Measurements from ENCODE around the gene CCPG1.
"Not testable (repeated sequence)": the region's sequence is repeated elsewhere in the genome, so short reads cannot be mapped to it uniquely, and the experiment has no call there.

Gene CCPG1, protein sequence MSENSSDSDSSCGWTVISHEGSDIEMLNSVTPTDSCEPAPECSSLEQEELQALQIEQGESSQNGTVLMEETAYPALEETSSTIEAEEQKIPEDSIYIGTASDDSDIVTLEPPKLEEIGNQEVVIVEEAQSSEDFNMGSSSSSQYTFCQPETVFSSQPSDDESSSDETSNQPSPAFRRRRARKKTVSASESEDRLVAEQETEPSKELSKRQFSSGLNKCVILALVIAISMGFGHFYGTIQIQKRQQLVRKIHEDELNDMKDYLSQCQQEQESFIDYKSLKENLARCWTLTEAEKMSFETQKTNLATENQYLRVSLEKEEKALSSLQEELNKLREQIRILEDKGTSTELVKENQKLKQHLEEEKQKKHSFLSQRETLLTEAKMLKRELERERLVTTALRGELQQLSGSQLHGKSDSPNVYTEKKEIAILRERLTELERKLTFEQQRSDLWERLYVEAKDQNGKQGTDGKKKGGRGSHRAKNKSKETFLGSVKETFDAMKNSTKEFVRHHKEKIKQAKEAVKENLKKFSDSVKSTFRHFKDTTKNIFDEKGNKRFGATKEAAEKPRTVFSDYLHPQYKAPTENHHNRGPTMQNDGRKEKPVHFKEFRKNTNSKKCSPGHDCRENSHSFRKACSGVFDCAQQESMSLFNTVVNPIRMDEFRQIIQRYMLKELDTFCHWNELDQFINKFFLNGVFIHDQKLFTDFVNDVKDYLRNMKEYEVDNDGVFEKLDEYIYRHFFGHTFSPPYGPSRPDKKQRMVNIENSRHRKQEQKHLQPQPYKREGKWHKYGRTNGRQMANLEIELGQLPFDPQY

DNA sequence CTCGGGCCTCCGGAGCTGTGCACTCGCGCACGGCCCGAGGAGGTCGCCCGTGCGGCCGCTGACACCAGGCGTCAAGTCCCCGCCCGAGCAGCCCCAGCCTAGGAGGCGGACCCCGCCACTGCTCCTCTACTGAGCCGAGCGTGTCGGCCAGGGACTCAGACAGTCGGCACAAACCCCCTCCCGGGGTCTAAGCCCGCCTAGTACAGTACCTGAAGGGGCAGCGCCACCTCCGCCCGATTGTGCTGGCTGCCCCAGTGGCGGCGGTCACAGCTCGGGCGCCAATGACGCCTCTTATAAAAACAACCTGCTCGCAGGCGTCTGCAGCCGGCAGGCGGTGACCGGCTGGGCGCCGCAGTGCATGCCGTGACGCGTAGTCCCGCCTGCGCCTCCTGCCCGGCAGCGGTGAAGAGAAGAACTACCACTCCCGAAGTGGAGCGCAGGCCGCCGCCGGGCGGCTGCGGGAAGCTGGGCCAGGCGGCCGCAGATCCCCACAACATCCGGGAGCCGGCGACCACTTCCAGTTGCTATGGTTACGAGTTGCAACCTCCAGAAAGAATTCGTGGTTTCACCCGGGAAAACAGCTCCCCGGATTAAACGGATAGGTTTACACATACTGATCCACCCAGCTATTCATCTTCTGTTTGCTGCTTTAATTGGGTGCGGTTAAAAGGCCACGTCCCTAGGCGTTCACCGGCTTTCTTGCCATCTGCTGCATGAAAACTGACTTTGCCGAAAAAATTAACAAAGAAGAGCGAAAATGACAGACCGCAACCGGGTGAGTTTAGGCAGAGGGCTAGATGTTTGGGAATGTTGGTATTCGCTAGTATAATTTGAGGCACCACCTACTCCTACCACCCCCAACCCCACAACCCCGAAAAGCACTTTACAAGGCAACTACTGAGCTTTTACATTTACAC is at the start of gene CCPG1, which contains the start of gene PIERCE2:
Gene CCPG1, minus strand, starts transcription at position 348 of the 917 bp plus-strand sequence. CDS start 18,935 bp downstream, outside the sequence.
Gene PIERCE2, plus strand, starts transcription at position 484 of the 917 bp plus-strand sequence. Its CDS starts 274 bp downstream, at position 758.
- no peaks in the 10 kb centered on the region for H3K36me3 ChIP-seq (ENCODE audit: insufficient read depth, low read length)
- no peaks in the 10 kb centered on the region for H3K9me3 ChIP-seq (ENCODE audit: control insufficient read depth, insufficient read depth, low read length)
- H3K9ac ChIP-seq (ENCODE audit: low read depth, low read length) = peak within 1 kb of the TSS; percentile 80
- peaks cover 4% of the 10 kb centered on the region; the same call in 1 of the 2 replicates for H3K4me1 ChIP-seq (ENCODE audit: insufficient read depth, low read length)

DNA sequence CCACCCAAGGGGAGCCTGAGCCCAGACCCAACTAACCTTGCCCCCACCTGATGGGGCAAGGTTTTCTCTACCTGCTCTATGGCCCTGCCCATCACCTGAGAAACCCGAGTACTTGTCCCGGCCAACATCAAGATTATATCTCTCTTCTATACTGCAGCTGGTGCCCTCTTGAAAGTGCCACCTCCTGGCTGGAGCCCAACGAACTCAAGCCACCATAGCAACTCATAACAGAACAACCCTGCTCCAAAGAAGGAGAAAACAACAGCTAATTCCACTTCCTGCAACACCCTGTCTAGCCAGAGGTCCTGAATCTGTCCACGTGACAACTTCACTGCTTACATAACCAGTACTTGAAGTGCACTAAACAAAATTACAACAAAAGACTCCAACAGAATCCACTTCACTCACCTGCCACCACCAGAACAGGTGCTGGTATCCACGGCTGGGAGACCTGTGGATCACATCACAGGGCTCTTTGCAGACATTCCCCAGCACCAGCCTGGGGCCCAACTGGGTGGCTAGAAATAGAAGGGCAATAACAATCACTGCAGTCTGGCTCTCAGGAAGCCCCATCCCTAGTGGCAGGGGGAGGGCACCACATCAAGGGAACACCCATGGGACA is 49.4 kb upstream of the CCPG1 start:
- H3K36me3 ChIP-seq (ENCODE audit: insufficient read depth, low read length) = no peaks in the 10 kb centered on the region
- no peaks in the 10 kb centered on the region for H3K9me3 ChIP-seq (ENCODE audit: control insufficient read depth, insufficient read depth, low read length)
- H3K4me1 ChIP-seq (ENCODE audit: insufficient read depth, low read length) = no peaks in the 10 kb centered on the region
- H3K9ac ChIP-seq (ENCODE audit: low read depth, low read length) = no peak overlapping the region

DNA sequence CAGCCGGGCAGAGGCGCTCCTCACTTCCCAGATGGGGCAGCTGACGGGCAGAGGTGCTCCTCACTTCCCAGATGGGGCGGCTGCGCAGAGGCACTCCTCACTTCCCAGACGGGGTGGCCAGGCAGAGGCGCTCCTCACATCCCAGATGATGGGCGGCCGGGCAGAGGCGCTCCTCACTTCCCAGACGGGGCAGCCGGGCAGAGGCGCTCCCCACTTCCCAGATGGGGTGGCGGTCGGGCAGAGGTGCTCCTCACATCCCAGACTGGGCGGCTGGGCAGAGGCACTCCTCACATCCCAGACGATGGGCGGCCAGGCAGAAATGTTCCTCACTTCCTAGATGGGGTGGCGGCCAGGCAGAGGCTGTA is 38.9 kb upstream of the CCPG1 start:
- not testable (repeated sequence) for H3K9me3 ChIP-seq (ENCODE audit: control insufficient read depth, insufficient read depth, low read length); H3K36me3 ChIP-seq (ENCODE audit: insufficient read depth, low read length); H3K9ac ChIP-seq (ENCODE audit: low read depth, low read length); H3K4me1 ChIP-seq (ENCODE audit: insufficient read depth, low read length)

DNA sequence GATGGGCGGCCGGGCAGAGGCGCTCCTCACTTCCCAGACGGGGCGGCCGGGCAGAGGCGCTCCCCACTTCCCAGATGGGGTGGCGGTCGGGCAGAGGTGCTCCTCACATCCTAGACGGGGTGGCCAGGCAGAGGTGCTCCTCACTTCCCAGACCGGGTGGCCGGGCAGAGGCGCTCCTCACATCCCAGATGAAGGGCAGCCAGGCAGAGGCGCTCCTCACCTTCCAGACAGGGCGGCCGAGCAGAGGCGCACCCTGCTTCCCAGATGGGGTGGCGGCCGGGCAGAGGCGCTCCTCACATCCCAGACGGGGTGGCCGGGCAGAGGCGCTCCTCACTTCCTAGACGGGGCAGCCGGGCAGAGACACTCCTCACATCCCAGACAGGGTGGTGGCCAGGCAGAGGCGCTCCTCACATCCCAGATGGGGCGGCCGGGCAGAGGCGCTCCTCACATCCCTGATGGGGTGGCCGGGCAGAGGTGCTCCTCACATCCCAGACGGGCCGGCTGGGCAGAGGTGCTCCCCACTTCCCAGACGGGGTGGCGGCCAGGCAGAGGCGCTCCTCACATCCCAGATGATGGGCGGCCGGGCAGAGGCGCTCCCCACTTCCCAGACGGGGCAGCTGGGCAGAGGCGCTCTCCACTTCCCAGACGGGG is 38.3 kb upstream of the CCPG1 start:
- H3K4me1 ChIP-seq (ENCODE audit: insufficient read depth, low read length); H3K9me3 ChIP-seq (ENCODE audit: control insufficient read depth, insufficient read depth, low read length); H3K9ac ChIP-seq (ENCODE audit: low read depth, low read length); H3K36me3 ChIP-seq (ENCODE audit: insufficient read depth, low read length): not testable (repeated sequence)

DNA sequence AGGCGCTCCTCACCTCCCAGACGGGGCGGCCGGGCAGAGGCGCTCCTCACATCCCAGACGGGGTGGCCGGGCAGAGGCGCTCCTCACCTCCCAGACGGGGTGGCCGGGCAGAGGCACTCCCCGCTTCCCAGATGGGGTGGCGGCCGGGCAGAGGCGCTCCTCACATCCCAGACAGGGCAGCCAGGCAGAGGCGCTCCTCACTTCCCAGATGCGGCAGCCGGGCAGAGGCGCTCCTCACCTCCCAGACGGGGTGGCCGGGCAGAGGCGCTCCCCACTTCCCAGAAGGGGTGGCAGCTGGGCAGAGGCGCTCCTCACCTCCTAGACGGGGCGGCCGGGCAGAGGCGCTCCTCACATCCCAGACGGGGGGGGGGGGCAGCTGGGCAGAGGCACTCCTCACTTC is 37.8 kb upstream of the CCPG1 start:
- not testable (repeated sequence) for H3K4me1 ChIP-seq (ENCODE audit: insufficient read depth, low read length); H3K9me3 ChIP-seq (ENCODE audit: control insufficient read depth, insufficient read depth, low read length); H3K36me3 ChIP-seq (ENCODE audit: insufficient read depth, low read length); H3K9ac ChIP-seq (ENCODE audit: low read depth, low read length)

DNA sequence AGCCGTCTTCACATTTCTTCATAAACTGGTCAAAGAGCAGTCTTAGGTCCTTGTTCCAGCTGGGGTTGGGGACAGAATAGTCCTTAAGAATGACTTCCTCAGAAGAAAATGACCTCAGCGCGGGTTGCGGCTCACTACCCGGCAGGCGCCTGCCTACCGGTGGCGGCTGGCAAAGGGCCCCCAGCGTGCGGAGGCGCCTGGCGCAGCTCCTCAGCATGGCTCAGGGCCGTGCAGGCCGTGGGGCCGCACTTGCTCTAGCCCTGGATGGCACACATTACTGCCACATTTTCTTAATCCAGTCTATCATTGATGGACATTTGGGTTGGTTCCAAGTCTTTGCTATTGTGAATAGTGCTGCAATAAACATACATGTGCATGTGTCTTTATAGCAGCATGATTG is 35.0 kb upstream of the CCPG1 start:
- not testable (repeated sequence) for H3K9ac ChIP-seq (ENCODE audit: low read depth, low read length); H3K9me3 ChIP-seq (ENCODE audit: control insufficient read depth, insufficient read depth, low read length); H3K4me1 ChIP-seq (ENCODE audit: insufficient read depth, low read length); H3K36me3 ChIP-seq (ENCODE audit: insufficient read depth, low read length)

DNA sequence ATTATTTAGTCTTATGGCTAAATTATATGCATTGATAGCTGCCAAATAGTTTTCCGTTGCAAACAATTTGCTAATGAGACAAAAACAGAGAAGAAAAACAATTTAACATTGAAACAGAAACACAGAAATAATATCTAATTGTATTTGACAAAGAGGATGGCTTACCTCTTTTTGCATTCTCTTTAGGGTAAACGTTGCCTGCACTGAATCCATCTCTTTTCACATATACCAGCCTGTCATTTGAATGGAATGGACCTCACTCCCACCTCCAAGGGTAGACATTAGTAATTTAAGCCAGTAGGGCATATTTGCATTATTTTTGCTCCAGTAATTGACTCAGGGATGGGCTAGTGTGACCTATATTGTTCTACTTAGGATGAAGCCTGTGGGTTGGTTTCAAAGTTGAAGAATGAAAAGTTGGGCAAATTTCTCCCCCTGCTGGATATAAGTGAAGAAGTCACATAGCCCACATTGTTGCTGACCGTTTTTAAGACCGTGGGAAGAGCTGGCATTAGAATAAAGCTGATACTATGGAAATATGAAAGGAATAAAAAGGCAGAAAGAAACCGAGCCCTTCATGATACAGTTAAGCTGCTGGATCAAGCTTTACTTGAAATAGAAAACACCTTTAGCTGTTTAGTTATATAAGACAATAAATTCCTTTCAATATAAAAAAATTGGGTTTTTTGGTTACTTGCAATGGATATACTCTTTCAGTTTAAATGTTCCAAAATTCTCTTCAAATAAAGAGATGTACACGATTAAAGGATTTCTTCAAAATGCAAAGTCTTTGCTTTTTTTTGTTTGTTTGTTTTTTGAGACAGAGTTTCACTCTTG is 27.0 kb upstream of the CCPG1 start:
- no peaks in the 10 kb centered on the region for H3K36me3 ChIP-seq (ENCODE audit: insufficient read depth, low read length)
- no peaks in the 10 kb centered on the region for H3K9me3 ChIP-seq (ENCODE audit: control insufficient read depth, insufficient read depth, low read length)
- H3K4me1 ChIP-seq (ENCODE audit: insufficient read depth, low read length) = no peaks in the 10 kb centered on the region
- H3K9ac ChIP-seq (ENCODE audit: low read depth, low read length) = no peak overlapping the region

DNA sequence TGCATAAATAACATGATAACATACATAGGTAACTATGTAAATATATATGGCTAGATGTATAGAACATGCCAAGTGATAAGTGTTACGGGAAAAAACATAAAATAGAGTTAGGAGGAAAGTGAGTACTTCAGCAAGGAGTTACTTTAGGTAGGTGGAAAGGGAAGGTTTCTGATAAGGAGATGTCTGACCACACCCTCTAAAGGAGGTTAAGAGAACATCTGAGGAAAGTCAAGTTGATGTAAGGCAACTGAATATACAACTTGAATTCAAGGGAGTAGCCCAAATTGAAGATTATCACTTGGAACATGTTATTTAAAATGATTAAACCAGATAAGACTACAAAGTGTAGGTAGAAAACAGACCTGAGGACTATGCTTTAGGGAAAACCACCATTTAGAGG is 13.9 kb upstream of the CCPG1 start:
- Histone ChIP-seq H3K9ac (ENCODE audit: low read depth, low read length) (no peak overlapping the region), H3K36me3 (ENCODE audit: insufficient read depth, low read length) (no peaks in the 10 kb centered on the region), H3K4me1 (ENCODE audit: insufficient read depth, low read length) (peaks cover 14% of the 10 kb centered on the region), H3K9me3 (ENCODE audit: control insufficient read depth, insufficient read depth, low read length) (no peaks in the 10 kb centered on the region)

DNA sequence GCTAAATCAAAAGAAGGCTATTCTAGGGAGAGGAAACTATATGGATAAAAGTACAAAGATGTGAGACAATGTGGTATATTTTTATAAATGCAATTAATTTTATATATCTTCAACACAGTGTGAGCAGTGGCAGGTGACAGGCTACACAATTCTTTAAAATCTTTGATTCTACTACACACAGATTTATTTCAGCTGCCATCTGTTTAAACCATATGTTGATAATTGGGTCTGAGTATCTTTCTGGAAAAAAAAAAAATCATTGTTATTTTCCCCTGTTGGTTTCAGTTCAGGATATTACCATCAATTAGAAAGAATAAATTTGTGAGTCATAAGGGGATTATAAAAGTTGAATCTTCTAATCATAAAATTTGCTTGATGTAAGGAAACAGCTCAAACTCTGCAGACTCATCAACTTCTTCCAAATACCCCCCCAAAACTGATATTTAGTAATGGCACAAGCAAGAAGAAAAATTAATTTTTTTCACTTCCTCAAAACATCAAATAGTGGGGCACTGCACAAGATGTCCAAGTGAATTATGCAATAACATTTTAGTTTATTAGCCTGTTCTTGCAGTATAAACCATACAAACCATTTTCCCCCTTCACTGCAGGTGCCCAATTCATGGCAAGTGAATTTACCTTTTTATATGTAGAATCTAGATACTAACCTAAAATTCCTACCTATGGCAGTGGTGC is 12.2 kb upstream of the CCPG1 start:
- H3K4me1 ChIP-seq (ENCODE audit: insufficient read depth, low read length) = peaks cover 16% of the 10 kb centered on the region
- no peaks in the 10 kb centered on the region for H3K9me3 ChIP-seq (ENCODE audit: control insufficient read depth, insufficient read depth, low read length)
- H3K9ac ChIP-seq (ENCODE audit: low read depth, low read length) = no peak overlapping the region
- H3K36me3 ChIP-seq (ENCODE audit: insufficient read depth, low read length) = no peaks in the 10 kb centered on the region

DNA sequence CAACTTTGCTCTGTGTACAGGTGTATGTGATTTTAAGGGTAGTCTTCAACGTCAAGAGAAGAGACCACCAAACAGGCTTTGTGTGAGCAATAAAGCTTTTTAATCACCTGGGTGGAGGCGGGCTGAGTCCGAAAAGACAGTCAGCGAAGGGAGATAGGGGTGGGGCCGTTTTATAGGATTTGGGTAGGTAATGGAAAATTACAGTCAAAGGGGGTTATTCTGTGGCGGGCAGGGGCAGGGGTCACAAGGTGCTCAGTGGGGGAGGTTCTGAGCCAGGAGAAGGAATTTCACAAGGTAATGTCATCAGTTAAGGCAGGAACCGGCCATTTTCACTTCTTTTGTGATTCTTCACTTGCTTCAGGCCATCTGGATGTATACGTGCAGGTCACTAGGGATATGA is 9.5 kb upstream of the CCPG1 start:
- not testable (repeated sequence) for H3K36me3 ChIP-seq (ENCODE audit: insufficient read depth, low read length); H3K9ac ChIP-seq (ENCODE audit: low read depth, low read length); H3K9me3 ChIP-seq (ENCODE audit: control insufficient read depth, insufficient read depth, low read length)
- H3K4me1 ChIP-seq (ENCODE audit: insufficient read depth, low read length) = peaks cover 16% of the 10 kb centered on the region

DNA sequence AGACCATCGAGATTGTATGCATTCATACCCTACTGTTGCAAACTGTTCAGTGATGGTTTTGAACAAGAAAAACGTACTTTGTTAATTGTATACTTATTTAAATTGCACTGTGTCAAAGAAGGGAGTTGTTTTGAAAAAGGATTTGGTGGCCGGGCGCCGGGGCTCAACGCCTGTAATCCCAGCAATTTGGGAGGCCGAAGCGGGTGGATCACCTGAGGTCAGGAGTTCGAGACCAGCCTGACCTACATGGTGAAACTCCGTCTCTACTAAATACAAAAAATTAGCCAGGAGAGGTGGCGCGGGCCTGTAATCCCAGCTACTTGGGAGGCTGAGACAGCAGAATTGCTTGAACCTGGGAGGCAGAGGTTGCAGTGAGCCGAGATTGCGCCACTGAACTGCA is 817 bp upstream of the CCPG1 start:
- H3K4me1 ChIP-seq (ENCODE audit: insufficient read depth, low read length); H3K36me3 ChIP-seq (ENCODE audit: insufficient read depth, low read length); H3K9me3 ChIP-seq (ENCODE audit: control insufficient read depth, insufficient read depth, low read length): not testable (repeated sequence)
- peak overlapping the region; percentile 80 for H3K9ac ChIP-seq (ENCODE audit: low read depth, low read length)

DNA sequence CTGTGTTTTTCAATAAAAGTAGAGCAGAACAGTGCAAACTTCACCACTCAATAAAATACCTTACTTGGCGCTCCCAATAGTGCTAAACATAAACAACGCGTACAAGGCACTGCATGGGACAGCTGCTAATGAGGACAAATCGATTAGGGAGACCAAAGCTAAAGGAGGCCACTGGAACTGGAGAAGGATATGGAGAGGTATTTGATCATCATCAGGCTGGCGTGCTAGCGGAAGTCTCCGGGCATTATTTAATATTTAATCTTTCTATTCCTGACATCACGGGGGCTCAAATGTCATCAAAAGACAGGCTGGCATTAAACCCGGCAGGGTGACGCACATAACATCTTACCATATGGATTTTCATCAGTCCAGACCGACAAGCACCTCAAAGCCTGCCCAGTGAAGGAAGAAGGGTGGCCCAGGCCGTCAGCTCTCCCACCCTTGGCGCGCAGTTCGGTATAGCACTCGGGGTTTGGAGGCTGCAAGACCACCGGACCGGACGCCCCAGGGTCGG is 604 bp downstream of the CCPG1 start:
- H3K9ac ChIP-seq (ENCODE audit: low read depth, low read length) = peak overlapping the region; percentile 80
- H3K4me1 ChIP-seq (ENCODE audit: insufficient read depth, low read length) = peaks cover 4% of the 10 kb centered on the region; the same call in 1 of the 2 replicates
- H3K36me3 ChIP-seq (ENCODE audit: insufficient read depth, low read length) = no peaks in the 10 kb centered on the region
- H3K9me3 ChIP-seq (ENCODE audit: control insufficient read depth, insufficient read depth, low read length) = no peaks in the 10 kb centered on the region
